SK-N-SH (cell line): Measurements from ENCODE around the gene KBTBD4.

Source experiments
- CTCF ChIP-seq: fragments of 200-600 bp; sonication (generic); IDR thresholded peaks from 2 replicates; pipeline ENCODE4 v1.6.1; 2017; ENCODE audit warnings: antibody characterized with exemption, mild to moderate bottlenecking, moderate library complexity
- EZH2phosphoT487 ChIP-seq: fragments of 200-600 bp; sonication (generic); IDR thresholded peaks from 2 replicates; pipeline ENCODE4 v1.6.1; 2017; ENCODE audit warnings: low read depth, mixed run types, mild to moderate bottlenecking, antibody characterized with exemption, moderate library complexity, borderline replicate concordance
- POLR2AphosphoS5 ChIP-seq: IDR thresholded peaks from 2 replicates; pipeline ENCODE4 v1.6.1; 2012; ENCODE audit warnings: low read depth, low read length
- TEAD4 ChIP-seq: IDR thresholded peaks from 2 replicates; pipeline ENCODE4 v1.4.0; 2012; ENCODE audit warnings: mild to moderate bottlenecking, borderline replicate concordance; ENCODE audit not compliant: insufficient read depth
- YY1 ChIP-seq: IDR thresholded peaks from 2 replicates; pipeline ENCODE4 v1.4.0; 2012; ENCODE audit warnings: low read depth, mild to moderate bottlenecking

DNA sequence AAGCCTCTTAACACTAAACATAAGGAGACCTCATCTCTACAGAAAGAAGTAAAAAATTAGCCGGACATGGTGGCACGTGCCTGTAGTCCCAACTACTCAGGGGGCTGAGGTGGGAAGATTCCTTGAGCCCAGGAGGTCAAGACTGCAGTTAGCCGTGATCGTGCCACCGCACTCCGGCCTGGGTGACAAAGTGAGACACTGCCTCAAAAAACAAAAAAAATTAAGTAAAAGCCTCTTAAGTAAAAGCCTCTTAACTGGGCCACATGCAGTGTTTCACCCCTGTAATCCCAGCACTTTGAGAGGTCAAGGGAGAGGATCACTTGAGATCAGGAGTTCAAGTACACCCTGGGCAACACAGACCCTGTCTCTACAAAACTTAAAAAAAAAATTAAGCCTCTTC is 51.6 kb downstream of the KBTBD4 start:
- TF ChIP-seq POLR2AphosphoS5 (no peak), TEAD4 (no peak), YY1 (no peak), EZH2phosphoT487 (no peak), CTCF (no peak)
